ENCODE measurements around the gene ZFP36L2. TPM values are rescaled to one million over a fixed set of nuclear protein-coding genes. Genes with fewer than 3 reads are reported as not detected.

Gene ZFP36L2
- total RNA-seq, 5 donors from 2014 or later (not counting 1 experiment from before 2014, with no cell fraction given) = 329 to 974 (median 377) TPM

DNA sequence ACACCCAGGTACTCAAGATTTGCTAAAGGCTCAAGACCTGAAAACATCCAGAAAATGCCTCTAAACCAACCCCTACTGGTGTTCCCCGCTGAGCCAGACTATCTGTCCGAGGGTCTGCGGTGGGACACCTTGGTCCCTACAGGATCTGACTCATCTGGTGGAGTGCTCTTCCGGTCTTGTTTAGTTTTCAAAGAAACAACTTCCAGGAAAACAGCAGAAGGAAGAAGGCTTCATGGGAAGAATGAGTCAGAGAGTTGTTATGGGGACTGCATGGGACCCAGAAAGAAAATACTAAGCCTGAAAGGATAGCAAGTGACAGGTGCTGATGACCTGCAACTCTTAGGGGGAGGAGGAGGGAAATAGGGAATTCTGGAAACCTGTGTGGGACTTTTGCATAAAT lies 41.3 kb downstream of the ZFP36L2 start:
- CTCF ChIA-PET = no interaction called here
- POLR2A ChIA-PET = interaction anchor here in 1 of 2 donors (0.6 kb wide), 1 partner anchor 33 kb away, joined by 3 read pairs; no protein-coding TSS in a partner anchor
- no peaks in the 10 kb centered on the region for H3K27me3 ChIP-seq (replicated peaks in 1 of 2; ENCODE audit: control insufficient read depth in 2 of 2, extremely low read depth in 1 of 2, insufficient read depth in 2 of 2, low read length in 1 of 2)
- no peaks in the 10 kb centered on the region for H3K36me3 ChIP-seq (ENCODE audit: control insufficient read depth in 2 of 2, extremely low read depth in 1 of 2, insufficient read depth in 1 of 2, low read length in 1 of 2)
- peaks cover 12 to 61% of the 10 kb centered on the region in 2 experiments for H3K4me1 ChIP-seq (ENCODE audit: control insufficient read depth in 1 of 2, extremely low read depth in 1 of 2, insufficient read depth in 2 of 2, low read length in 2 of 2)
- Mint-ChIP-seq H3K36me3 (peaks cover 5% of the 10 kb centered on the region), H3K4me3 (peak overlapping the region in 1 of 3 donors; percentile 15), H3K27me3 (no peaks in the 10 kb centered on the region), H3K27ac (peak overlapping the region; percentile 90 to 95), H3K9me3 (no peaks in the 10 kb centered on the region), H3K4me1 (peaks cover 62 to 70% (median 68%) of the 10 kb centered on the region in 3 donors)
- H3K9me3 ChIP-seq = no peaks in the 10 kb centered on the region
- WGBS (ENCODE audit: insufficient coverage) = no CpG with 5 or more reads among the region's 4 CpGs
- H3K27ac ChIP-seq (ENCODE audit: low read length) = peak overlapping the region; percentile 69
- no peak for DNase-seq
- H3K4me3 ChIP-seq (ENCODE audit: control insufficient read depth in 1 of 2, extremely low read depth in 1 of 2, low read length in 1 of 2) = no peak overlapping the region
- peak in 1 of 4 experiments; percentile 17 for ATAC-seq (replicated peaks in 1 of 4)

DNA sequence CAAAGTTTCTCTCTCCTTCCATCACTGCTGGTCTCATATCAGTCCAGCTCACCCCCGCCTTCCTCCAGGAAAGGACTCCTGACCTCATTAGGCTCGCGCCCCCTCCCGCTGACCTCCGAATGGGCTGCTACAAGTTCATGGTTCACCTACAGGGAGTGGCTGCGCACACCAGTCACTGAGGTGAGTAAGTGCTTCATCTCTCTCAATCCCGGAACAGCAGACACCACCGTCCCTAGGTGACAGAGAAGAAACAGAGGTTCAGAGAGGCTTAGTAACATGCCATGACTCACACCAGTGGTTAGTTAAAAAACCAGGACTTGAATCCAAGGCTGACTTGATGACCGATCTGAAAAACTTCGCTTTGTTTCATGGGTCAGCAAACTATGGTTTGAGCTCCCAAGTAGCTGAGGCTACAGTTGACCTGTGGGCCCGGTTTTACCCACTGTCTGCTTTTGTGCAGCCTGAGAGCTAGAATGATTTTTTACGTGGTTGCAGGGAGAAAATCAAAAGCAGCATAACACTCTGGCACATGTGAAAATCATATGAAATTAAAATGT lies 42.0 kb downstream of the ZFP36L2 start:
- Histone ChIP-seq H3K27ac (ENCODE audit: low read length) (peak overlapping the region; percentile 69), H3K27me3 (replicated peaks in 1 of 2; ENCODE audit: control insufficient read depth in 2 of 2, extremely low read depth in 1 of 2, insufficient read depth in 2 of 2, low read length in 1 of 2) (no peaks in the 10 kb centered on the region), H3K9me3 (no peaks in the 10 kb centered on the region), H3K36me3 (ENCODE audit: control insufficient read depth in 2 of 2, extremely low read depth in 1 of 2, insufficient read depth in 1 of 2, low read length in 1 of 2) (no peaks in the 10 kb centered on the region), H3K4me3 (ENCODE audit: control insufficient read depth in 1 of 2, extremely low read depth in 1 of 2, low read length in 1 of 2) (no peak overlapping the region), H3K4me1 (ENCODE audit: control insufficient read depth in 1 of 2, extremely low read depth in 1 of 2, insufficient read depth in 2 of 2, low read length in 2 of 2) (peaks cover 12 to 62% of the 10 kb centered on the region in 2 experiments)
- Mint-ChIP-seq H3K27ac (peak overlapping the region; percentile 90 to 95), H3K9me3 (no peaks in the 10 kb centered on the region), H3K4me3 (peak overlapping the region in 2 of 3 donors; percentile 30 to 52), H3K36me3 (peaks cover 5% of the 10 kb centered on the region), H3K27me3 (no peaks in the 10 kb centered on the region), H3K4me1 (peaks cover 65 to 74% (median 71%) of the 10 kb centered on the region in 3 donors)
- ChIA-PET POLR2A (interaction anchor here in 1 of 2 donors (0.6 kb wide), 1 partner anchor 34 kb away, joined by 3 read pairs; no protein-coding TSS in a partner anchor), CTCF (no interaction called here)
- WGBS (ENCODE audit: insufficient coverage) = 56% methylated on average over 10 of the region's 12 CpGs
- peak; percentile 84 to 98 (median 88) for ATAC-seq (replicated peaks in 1 of 4)
- peak in 4 of 35 experiments; percentile 15 to 51 (median 43) for DNase-seq

GRCh38 chr2:43183743-43184142 lies 42.7 kb downstream of the ZFP36L2 start:
- H3K9me3 ChIP-seq = no peaks in the 10 kb centered on the region
- H3K4me3 ChIP-seq (ENCODE audit: control insufficient read depth in 1 of 2, extremely low read depth in 1 of 2, low read length in 1 of 2) = no peak overlapping the region
- CTCF ChIA-PET = no interaction called here
- POLR2A ChIA-PET = no interaction called here
- no peak overlapping the region for H3K27ac ChIP-seq (ENCODE audit: low read length)
- Mint-ChIP-seq H3K27ac (peak overlapping the region; percentile 90 to 95), H3K4me1 (peaks cover 67 to 74% (median 72%) of the 10 kb centered on the region in 3 donors), H3K4me3 (no peak overlapping the region), H3K36me3 (peaks cover 5% of the 10 kb centered on the region), H3K27me3 (no peaks in the 10 kb centered on the region), H3K9me3 (no peaks in the 10 kb centered on the region)
- ATAC-seq (replicated peaks in 1 of 4) (no peak), DNase-seq (no peak)
- 70% methylated on average over 5 of the region's 5 CpGs for WGBS (ENCODE audit: insufficient coverage)
- H3K4me1 ChIP-seq (ENCODE audit: control insufficient read depth in 1 of 2, extremely low read depth in 1 of 2, insufficient read depth in 2 of 2, low read length in 2 of 2) = peaks cover 16 to 63% of the 10 kb centered on the region in 2 experiments
- H3K27me3 ChIP-seq (replicated peaks in 1 of 2; ENCODE audit: control insufficient read depth in 2 of 2, extremely low read depth in 1 of 2, insufficient read depth in 2 of 2, low read length in 1 of 2) = no peaks in the 10 kb centered on the region
- H3K36me3 ChIP-seq (ENCODE audit: control insufficient read depth in 2 of 2, extremely low read depth in 1 of 2, insufficient read depth in 1 of 2, low read length in 1 of 2) = no peaks in the 10 kb centered on the region

- DNase-seq = no peak
- no peaks in the 10 kb centered on the region for H3K27me3 ChIP-seq (replicated peaks in 1 of 2; ENCODE audit: control insufficient read depth in 2 of 2, extremely low read depth in 1 of 2, insufficient read depth in 2 of 2, low read length in 1 of 2)
- H3K4me3 Mint-ChIP-seq = no peak overlapping the region
- no peak for ATAC-seq (replicated peaks in 1 of 4)
- H3K9me3 Mint-ChIP-seq = no peaks in the 10 kb centered on the region
- peak overlapping the region; percentile 40 to 77 for H3K27ac Mint-ChIP-seq
- no peaks in the 10 kb centered on the region for H3K9me3 ChIP-seq
- peaks cover 72 to 78% (median 73%) of the 10 kb centered on the region in 3 donors for H3K4me1 Mint-ChIP-seq
- no peak overlapping the region for H3K27ac ChIP-seq (ENCODE audit: low read length)
- WGBS (ENCODE audit: insufficient coverage) = 100% methylated on average over 2 of the region's 8 CpGs
- H3K27me3 Mint-ChIP-seq = no peaks in the 10 kb centered on the region
- ChIA-PET CTCF (interaction anchor here (0.6 to 0.7 kb wide), 2 partner anchors 33 to 95 kb away, joined by 4 to 5 read pairs; no protein-coding TSS in a partner anchor), POLR2A (interaction anchor here in 1 of 2 donors (0.6 kb wide), 1 partner anchor 44 kb away, joined by 6 read pairs; no protein-coding TSS in a partner anchor)
- peaks cover 5% of the 10 kb centered on the region for H3K36me3 Mint-ChIP-seq
- peaks cover 8 to 66% of the 10 kb centered on the region in 2 experiments for H3K4me1 ChIP-seq (ENCODE audit: control insufficient read depth in 1 of 2, extremely low read depth in 1 of 2, insufficient read depth in 2 of 2, low read length in 2 of 2)
- H3K4me3 ChIP-seq (ENCODE audit: control insufficient read depth in 1 of 2, extremely low read depth in 1 of 2, low read length in 1 of 2) = no peak overlapping the region
- H3K36me3 ChIP-seq (ENCODE audit: control insufficient read depth in 2 of 2, extremely low read depth in 1 of 2, insufficient read depth in 1 of 2, low read length in 1 of 2) = no peaks in the 10 kb centered on the region
Observed at GRCh38 chr2:43180897-43181296, 45.5 kb downstream of the ZFP36L2 start.

DNA sequence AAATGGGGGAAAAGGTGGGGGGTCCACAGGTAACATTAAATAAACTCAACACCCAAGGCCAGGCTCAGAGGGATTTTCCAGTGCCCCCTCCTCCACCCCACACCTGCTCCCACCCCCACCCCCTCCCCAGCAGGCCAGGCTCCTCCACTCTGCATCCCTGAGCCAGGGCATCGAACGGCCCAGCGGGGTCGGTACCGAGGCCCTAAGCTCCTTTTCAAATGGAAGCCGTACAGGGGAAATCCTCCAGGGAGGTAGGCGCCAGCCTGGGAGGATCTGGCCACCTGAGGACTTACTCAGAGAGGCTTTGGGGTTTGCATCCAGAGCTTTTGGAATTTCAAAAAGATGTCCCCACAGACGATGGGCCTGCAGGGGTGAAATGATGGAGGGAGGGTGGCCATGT lies 46.5 kb downstream of the ZFP36L2 start:
- no peak for ATAC-seq (replicated peaks in 1 of 4)
- no peaks in the 10 kb centered on the region for H3K9me3 ChIP-seq
- no peaks in the 10 kb centered on the region for H3K36me3 ChIP-seq (ENCODE audit: control insufficient read depth in 2 of 2, extremely low read depth in 1 of 2, insufficient read depth in 1 of 2, low read length in 1 of 2)
- H3K4me1 ChIP-seq (ENCODE audit: control insufficient read depth in 1 of 2, extremely low read depth in 1 of 2, insufficient read depth in 2 of 2, low read length in 2 of 2) = peaks cover 17 to 70% of the 10 kb centered on the region in 2 experiments
- H3K4me3 Mint-ChIP-seq = no peak overlapping the region
- CTCF ChIA-PET = interaction anchor here (0.5 to 0.7 kb wide), 2 partner anchors 32 to 299 kb away, joined by 3 to 4 read pairs; no protein-coding TSS in a partner anchor
- peaks cover 74 to 78% (median 77%) of the 10 kb centered on the region in 3 donors for H3K4me1 Mint-ChIP-seq
- no peaks in the 10 kb centered on the region for H3K27me3 ChIP-seq (replicated peaks in 1 of 2; ENCODE audit: control insufficient read depth in 2 of 2, extremely low read depth in 1 of 2, insufficient read depth in 2 of 2, low read length in 1 of 2)
- no peak overlapping the region for H3K27ac ChIP-seq (ENCODE audit: low read length)
- no peaks in the 10 kb centered on the region for H3K9me3 Mint-ChIP-seq
- no peak overlapping the region for H3K4me3 ChIP-seq (ENCODE audit: control insufficient read depth in 1 of 2, extremely low read depth in 1 of 2, low read length in 1 of 2)
- 98% methylated on average over 6 of the region's 8 CpGs for WGBS (ENCODE audit: insufficient coverage)
- H3K27me3 Mint-ChIP-seq = no peaks in the 10 kb centered on the region
- POLR2A ChIA-PET = interaction anchor here (0.5 to 0.6 kb wide), 4 partner anchors 9 to 40 kb away, joined by 4 to 6 read pairs (median 5); no protein-coding TSS in a partner anchor
- DNase-seq = no peak
- peaks cover 5% of the 10 kb centered on the region for H3K36me3 Mint-ChIP-seq
- H3K27ac Mint-ChIP-seq = peak overlapping the region; percentile 97

DNA sequence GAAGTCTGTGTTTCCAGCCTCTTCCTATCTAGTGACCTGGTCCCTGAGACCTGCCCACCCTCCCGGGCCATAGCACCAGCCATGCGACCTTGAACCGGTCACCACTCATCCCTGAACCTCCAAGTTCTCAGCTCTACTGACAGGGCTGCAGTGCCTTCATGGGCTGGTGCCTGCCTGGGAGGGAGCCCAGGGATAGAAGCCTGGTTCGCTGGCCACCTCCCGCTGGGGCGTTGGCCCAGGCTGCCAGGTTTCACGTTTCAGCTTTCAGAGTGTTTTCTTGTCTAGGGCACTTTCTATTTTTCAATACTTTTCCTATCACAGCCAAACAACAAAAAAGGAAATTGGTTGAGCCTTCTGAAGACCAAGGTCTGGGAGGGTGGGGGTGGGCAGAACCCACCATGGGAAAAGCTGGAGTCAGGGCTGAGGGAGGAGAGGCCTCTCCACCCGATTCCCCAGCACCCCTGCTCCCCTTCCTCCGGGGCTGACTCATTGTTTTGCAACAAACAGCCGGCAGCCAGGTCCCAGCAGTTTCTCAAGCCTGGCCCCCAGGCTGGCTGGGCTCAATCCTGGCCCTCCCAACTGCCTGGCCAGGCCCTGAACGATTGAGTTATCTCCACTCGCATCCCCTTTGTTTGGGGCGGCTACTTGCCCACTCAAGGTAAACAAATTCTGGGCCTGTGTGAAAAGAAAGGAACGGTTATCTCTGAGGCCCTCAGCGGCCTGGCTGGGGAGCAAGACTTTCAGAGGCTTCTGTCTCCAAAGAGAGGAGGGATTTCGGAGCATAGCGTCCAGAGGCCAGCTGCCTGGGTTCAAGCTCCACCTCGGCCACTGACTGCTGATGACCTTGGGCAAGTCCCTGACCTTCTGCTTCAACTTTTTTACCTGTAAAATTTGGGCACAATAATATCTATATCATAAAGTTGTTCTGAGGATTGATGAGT lies 47.5 kb downstream of the ZFP36L2 start:
- peak overlapping the region; percentile 18 to 77 (median 59) for H3K4me3 Mint-ChIP-seq

More for the DNA sequence above, 47.5 kb downstream of the ZFP36L2 start:
- Histone ChIP-seq H3K9me3 (no peaks in the 10 kb centered on the region), H3K36me3 (ENCODE audit: control insufficient read depth in 2 of 2, extremely low read depth in 1 of 2, insufficient read depth in 1 of 2, low read length in 1 of 2) (no peaks in the 10 kb centered on the region), H3K27ac (ENCODE audit: low read length) (peak overlapping the region; percentile 100), H3K27me3 (replicated peaks in 1 of 2; ENCODE audit: control insufficient read depth in 2 of 2, extremely low read depth in 1 of 2, insufficient read depth in 2 of 2, low read length in 1 of 2) (no peaks in the 10 kb centered on the region), H3K4me1 (ENCODE audit: control insufficient read depth in 1 of 2, extremely low read depth in 1 of 2, insufficient read depth in 2 of 2, low read length in 2 of 2) (peaks cover 23 to 69% of the 10 kb centered on the region in 2 experiments), H3K4me3 (ENCODE audit: control insufficient read depth in 1 of 2, extremely low read depth in 1 of 2, low read length in 1 of 2) (no peak overlapping the region)
- H3K9me3 Mint-ChIP-seq = no peaks in the 10 kb centered on the region
- peak overlapping the region; percentile 97 for H3K27ac Mint-ChIP-seq
- WGBS (ENCODE audit: insufficient coverage) = 69% methylated on average over 11 of the region's 18 CpGs
- H3K4me1 Mint-ChIP-seq = peaks cover 74 to 78% (median 77%) of the 10 kb centered on the region in 3 donors
- CTCF ChIA-PET = interaction anchor here (0.6 to 1.3 kb wide), 3 partner anchors 13 to 230 kb away, joined by 3 read pairs; no protein-coding TSS in a partner anchor
- POLR2A ChIA-PET = no interaction called here
- peaks cover 5% of the 10 kb centered on the region for H3K36me3 Mint-ChIP-seq
- DNase-seq (peak in 3 of 35 experiments; percentile 44 to 58 (median 47)), ATAC-seq (replicated peaks in 1 of 4) (peak in 2 of 4 experiments; percentile 28 to 32)
- no peaks in the 10 kb centered on the region for H3K27me3 Mint-ChIP-seq
